PC-3 (cell line): ENCODE results near the gene EPHA7.

Source experiments
- EZH2 ChIP-seq: fragments of 300-600 bp; sonication (generic); IDR thresholded peaks from one replicate; pipeline ENCODE4 v1.6.1; 2017; ENCODE audit warnings: antibody characterized with exemption, mild to moderate bottlenecking, low read length; ENCODE audit not compliant: unreplicated experiment
- TF ChIP-seq, protein P1 (sequence below): fragments of 300-600 bp; sonication (generic); conservative IDR thresholded peaks from 2 replicates; pipeline ENCODE4 v1.5.1; 2017; ENCODE audit warnings: antibody characterized with exemption, low read depth, mild to moderate bottlenecking, low read length

DNA sequence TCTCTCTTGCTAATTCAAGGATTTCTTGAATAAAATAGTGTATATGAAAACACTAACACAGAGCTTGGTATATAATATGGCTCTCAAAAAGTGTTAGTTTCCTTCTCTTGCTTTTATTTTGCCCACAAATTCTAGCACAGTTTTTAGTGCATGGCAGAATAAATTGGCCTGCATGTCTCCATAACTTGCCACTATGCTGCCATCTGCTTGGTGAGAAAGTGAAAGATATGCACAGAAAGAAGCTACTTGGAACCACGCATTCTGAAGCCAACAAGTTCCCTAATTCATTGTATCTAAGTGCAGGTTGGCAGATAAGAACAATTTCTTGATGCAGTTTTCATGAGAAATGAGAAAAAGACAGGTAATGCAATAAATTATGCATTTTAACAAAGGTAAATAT lies 101.2 kb downstream of the EPHA7 start:
- TF ChIP-seq, protein P1, sequence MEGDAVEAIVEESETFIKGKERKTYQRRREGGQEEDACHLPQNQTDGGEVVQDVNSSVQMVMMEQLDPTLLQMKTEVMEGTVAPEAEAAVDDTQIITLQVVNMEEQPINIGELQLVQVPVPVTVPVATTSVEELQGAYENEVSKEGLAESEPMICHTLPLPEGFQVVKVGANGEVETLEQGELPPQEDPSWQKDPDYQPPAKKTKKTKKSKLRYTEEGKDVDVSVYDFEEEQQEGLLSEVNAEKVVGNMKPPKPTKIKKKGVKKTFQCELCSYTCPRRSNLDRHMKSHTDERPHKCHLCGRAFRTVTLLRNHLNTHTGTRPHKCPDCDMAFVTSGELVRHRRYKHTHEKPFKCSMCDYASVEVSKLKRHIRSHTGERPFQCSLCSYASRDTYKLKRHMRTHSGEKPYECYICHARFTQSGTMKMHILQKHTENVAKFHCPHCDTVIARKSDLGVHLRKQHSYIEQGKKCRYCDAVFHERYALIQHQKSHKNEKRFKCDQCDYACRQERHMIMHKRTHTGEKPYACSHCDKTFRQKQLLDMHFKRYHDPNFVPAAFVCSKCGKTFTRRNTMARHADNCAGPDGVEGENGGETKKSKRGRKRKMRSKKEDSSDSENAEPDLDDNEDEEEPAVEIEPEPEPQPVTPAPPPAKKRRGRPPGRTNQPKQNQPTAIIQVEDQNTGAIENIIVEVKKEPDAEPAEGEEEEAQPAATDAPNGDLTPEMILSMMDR, result no peak
- TF ChIP-seq EZH2, result no peak
